ENCODE data around the gene SMC3.

SMC3 gene

GRCh38 chr10:110644598-110645462 lies 77.3 kb downstream of the SMC3 start:
- no peak for DNase-seq (ENCODE audit: low spot score)
- TF ChIP-seq CTCF (IDR thresholded peaks at IDR 0.05; ENCODE audit: extremely low read depth, missing control alignments), result no peak

GRCh38 chr10:110646417-110647135 lies 79.1 kb downstream of the SMC3 start:
- no peak for DNase-seq (ENCODE audit: low spot score)
- no peak for TF ChIP-seq CTCF (IDR thresholded peaks at IDR 0.05; ENCODE audit: extremely low read depth, missing control alignments)

- no peak for TF ChIP-seq CTCF (IDR thresholded peaks at IDR 0.05; ENCODE audit: extremely low read depth, missing control alignments)
- DNase-seq (ENCODE audit: low spot score), result no peak
Observed at GRCh38 chr10:110647136-110647430, 79.6 kb downstream of the SMC3 start.

GRCh38 chr10:110648692-110649346 lies 81.3 kb downstream of the SMC3 start:
- no peak for TF ChIP-seq CTCF (IDR thresholded peaks at IDR 0.05; ENCODE audit: extremely low read depth, missing control alignments)
- DNase-seq (ENCODE audit: low spot score), result no peak

GRCh38 chr10:110649347-110650264 lies 82.1 kb downstream of the SMC3 start:
- DNase-seq (ENCODE audit: low spot score), result no peak

GRCh38 chr10:110650265-110650668 lies 82.8 kb downstream of the SMC3 start:
- DNase-seq (ENCODE audit: low spot score), result no peak
- no peak for TF ChIP-seq CTCF (IDR thresholded peaks at IDR 0.05; ENCODE audit: extremely low read depth, missing control alignments)

More at GRCh38 chr10:110649347-110650264, 82.1 kb downstream of the SMC3 start:
- TF ChIP-seq CTCF (IDR thresholded peaks at IDR 0.05; ENCODE audit: extremely low read depth, missing control alignments), result no peak
